ENCODE data around the gene TDP1.

Gene TDP1

GRCh38 chr14:89947344-89947743 lies 8.4 kb upstream of the TDP1 start:
- DNase-seq: no peak

GRCh38 chr14:89952576-89952975 lies 3.2 kb upstream of the TDP1 start:
- no peak for DNase-seq

DNA sequence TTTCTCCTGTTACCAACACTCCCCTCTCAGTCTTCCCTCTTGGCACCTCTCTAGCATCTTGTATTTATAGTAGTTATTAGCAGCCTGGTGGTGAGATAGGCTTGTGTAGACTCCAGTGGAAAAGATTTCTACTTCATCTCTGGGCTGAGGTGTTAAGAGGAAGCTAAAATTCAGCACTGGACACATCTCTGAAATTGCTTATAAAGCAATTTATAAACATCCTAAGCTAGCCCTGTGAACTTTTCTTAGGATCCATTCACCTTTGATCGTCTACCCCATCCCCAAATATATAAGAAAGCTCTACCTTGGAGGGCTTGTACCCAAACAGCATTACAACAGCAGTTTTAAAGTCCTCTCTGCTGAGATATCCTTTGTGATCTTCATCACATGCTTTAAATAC lies 2.1 kb upstream of the TDP1 start:
- DNase-seq: no peak

- DNase-seq: peak; percentile 96 to 97
These were observed 1.4 kb upstream of the TDP1 start, which contains the start of gene EFCAB11 for GRCh38 chr14:89954070-89955021. TSS of gene EFCAB11 (minus strand) at chr14:89954730. CDS start at chr14:89954660, 70 bp downstream.

DNA sequence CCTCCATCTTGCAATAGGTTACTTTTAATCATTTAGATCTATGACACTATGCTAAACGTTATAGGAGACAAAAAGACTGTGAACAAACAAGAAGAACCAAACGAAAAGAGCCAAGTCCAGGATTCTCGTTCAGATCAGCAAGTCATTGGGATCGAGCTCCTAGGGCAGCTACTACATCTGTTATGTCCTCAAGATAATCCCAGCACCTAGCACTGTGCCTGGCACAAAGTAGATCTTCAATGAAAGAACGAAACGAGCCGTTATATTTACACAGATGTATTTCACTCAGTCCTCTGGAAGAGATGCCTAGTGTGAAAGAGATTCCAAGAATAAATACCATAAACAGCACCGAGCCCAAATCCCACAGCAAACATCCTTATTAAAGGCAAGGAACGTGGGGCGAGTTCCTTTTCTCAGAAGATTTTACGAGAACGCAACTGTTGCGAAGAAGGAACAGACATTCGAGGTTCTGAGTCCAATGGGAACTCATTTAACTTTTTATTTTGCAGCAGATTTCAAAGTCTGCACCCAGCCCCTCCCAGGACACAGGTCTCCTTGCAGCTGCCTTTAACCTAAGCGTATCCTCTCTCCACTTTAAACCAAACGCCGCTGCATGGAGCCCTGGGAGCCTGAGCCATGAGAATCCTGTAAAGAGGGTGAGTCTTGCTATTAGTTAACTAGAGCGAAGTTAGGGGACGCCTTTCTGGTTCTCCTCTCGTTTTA lies 544 bp upstream of the TDP1 start:
- DNase-seq: no peak

DNA sequence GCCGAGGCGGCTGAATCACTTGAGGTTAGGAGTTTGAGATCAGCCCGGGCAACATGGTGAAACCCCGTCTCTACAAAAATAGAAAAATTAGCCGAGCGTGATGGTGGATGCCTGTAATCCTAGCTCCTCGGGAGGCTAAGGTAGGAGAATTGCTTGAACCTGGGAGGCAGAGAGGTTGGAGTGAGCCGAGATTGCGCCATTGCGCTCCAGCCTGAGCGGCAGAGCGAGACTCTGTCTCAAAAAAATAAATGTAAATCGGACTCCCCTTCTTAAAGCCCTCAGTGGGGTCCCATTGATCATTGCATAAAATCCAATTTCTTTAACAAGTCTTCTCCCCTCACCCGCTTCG lies 908 bp downstream of the TDP1 start:
- no peak for DNase-seq

- no peak for DNase-seq
These were observed 1.6 kb downstream of the TDP1 start for GRCh38 chr14:89957376-89957775.

DNA sequence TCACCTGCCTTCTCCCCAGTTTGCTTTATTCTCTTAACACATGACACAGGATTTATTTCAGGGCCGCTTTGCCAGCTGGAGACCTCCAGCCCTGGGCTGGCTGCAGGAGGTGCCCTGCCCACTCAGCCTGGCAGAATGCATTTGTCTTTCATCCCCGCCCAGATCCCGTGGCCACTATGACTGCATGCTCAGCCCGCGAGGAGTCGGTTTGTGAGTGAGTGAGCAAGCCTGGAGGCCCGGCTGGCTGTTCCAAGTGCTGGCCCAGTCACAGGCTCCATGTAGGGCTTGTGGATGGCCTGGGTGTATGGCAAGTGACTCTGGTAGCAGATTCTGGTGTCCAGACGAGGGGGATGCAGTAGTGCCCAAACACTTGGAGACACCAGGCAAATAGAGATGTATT lies 2.1 kb downstream of the TDP1 start:
- no peak for DNase-seq

DNA sequence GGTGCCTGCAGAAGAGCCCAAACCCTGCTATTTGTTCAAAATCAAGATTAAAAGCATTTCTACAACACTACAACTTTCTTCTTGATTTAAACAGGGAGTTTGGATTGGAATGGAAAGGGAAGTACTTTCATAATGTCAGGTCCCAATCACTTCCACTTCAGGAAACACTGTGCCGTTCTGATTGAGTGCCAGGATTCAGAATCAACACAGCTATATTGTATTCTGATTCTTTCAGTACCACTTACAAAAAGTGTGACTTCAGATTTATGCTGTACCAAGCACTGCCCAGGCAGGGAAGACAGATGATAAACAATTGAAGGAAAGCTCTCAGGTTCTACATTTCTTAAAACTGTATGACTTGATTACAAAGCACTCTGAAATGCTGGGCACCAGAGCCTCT lies 3.2 kb downstream of the TDP1 start:
- no peak for DNase-seq

DNA sequence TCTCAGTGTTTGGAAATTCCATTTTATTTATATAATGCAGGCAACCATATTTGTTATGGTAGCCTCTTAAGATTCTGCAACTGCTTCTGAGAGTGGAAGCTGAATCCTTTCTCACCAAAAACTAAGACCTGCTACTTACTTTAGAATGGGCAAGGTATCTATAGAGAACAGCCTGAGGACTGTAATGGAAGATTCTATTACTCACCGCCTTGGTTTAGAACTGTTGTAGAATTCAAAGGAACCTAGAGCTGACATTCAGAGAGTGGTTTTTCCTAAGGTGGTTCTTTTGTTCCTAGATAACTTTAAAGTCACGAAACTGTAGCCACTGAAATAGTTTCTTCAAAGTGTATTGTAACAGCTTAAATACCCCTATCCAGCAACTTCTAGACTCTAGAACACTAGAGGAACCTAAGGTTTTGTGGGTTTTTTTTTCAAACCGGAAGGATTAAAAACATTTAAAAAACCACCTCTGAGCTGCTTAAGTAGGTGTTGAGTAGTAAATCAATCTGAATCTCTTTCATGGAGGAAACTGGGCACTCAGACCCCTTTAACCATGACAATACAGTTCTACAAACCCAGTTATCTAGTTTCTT lies 4.2 kb downstream of the TDP1 start:
- peak in 1 of 2 donors; percentile 29 for DNase-seq

DNA sequence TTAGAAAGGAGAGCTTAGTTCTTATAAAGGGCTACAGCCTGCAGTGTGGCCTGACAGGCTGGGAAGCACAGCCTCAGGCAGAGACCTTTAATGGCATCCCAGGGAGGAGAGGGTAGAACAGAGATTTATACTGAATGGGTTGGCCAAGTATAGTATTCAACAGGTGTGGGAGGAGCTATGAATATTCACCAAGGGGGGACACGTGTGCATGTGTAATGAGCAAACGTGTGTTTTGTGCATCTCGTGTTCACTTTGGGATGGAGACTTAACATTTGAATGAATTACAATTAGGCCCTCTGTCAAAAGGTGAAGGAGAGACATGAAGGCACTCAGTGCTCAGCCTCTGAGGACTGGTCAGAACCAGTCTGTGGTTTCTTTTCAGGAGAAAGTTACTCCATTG lies 5.2 kb downstream of the TDP1 start:
- no peak for DNase-seq

DNA sequence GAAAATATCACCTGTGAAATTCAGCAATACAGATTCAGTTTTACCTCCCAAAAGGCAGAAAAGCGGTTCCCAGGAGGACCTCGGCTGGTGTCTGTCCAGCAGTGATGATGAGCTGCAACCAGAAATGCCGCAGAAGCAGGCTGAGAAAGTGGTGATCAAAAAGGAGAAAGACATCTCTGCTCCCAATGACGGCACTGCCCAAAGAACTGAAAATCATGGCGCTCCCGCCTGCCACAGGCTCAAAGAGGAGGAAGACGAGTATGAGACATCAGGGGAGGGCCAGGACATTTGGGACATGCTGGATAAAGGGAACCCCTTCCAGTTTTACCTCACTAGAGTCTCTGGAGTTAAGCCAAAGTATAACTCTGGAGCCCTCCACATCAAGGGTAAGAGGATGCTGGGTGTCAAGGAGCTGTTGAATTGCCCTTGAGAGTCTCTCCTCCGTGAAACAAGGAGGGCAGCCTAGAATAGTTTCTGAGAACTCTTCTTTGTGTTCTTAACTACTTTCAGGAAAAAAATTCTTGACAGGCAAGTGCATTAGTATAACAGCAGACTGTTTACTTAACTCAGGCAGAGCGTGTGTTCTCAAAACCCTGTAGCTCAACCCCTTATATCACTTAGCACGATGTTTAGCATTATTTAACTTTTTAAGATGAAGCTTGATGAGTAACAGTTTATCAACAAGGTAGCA lies 7.7 kb downstream of the TDP1 start:
- no peak for DNase-seq

GRCh38 chr14:89965839-89966238 lies 10.1 kb downstream of the TDP1 start:
- DNase-seq: no peak

GRCh38 chr14:89973234-89973823 lies 17.6 kb downstream of the TDP1 start:
- peak; percentile 53 to 54 for DNase-seq

DNA sequence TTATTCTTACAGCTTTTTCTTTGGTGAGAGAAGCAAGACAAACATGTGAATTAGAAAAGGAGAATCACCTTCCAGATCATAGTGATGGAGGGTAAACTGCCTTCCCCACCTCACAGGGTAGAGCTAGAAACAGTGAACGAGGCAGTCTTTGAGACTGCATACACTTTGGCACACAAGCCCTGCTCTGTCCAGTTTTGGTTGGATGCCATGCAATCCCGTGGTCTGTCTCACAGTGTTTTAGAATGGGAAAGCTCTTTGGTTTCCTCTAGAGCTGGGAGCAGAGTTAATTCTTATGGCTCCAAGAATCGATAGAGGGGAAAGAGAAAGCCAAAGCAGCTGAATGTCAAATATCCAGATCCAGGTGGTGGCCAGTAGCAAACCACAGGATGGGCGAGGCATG lies 21.9 kb downstream of the TDP1 start:
- no peak for DNase-seq

GRCh38 chr14:89978656-89979055 lies 22.9 kb downstream of the TDP1 start:
- no peak for DNase-seq

DNA sequence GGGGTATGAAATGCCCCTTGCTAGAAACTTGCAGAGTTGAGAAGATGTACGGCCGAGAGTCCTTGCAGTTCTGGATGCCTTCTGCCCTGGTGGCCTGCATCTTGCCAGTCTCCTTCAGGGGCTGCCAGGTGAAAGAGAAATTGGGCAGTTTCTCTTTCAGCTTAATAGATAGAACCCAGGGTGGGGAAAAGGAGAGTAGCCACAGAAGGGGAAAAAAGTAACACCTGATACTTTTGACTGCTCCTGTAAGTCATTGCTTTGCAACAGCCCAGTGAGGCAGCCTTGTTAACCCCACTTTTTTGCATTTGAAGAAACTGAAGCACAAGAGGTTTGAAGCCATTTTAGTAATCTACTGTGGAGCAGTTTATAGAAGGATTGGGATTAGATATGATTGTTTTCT lies 27.6 kb downstream of the TDP1 start:
- no peak for DNase-seq

GRCh38 chr14:89986462-89987160 lies 30.9 kb downstream of the TDP1 start:
- DNase-seq: no peak

DNA sequence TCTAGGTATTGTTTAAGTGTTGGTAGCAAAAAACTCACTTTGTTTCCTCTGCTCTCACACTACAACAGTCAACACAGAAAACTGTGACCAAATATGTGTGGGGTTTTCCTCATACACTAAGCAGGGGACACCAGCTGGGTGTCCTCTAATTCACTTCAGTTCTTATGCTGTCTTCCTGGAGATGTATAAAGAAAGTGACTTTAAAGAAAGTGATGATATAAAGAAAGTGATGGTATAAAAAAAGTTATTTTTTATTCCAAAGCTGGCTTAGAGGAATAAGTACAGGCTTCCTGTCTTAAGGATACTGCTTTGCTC lies 31.4 kb downstream of the TDP1 start:
- DNase-seq: no peak

DNA sequence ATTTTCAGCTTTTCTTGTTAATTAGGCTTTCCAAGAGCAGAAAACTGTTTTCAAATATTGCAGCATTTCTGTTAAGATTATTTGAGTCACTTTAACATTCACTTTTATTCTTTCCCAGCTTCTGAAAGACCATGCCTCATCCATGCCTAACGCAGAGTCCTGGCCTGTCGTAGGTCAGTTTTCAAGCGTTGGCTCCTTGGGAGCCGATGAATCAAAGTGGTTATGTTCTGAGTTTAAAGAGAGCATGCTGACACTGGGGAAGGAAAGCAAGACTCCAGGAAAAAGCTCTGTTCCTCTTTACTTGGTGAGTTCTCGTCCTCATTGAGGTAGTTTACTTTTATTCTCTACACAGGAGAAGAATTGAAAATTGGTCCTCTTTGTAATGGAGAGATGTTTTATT lies 33.1 kb downstream of the TDP1 start:
- DNase-seq: no peak

DNA sequence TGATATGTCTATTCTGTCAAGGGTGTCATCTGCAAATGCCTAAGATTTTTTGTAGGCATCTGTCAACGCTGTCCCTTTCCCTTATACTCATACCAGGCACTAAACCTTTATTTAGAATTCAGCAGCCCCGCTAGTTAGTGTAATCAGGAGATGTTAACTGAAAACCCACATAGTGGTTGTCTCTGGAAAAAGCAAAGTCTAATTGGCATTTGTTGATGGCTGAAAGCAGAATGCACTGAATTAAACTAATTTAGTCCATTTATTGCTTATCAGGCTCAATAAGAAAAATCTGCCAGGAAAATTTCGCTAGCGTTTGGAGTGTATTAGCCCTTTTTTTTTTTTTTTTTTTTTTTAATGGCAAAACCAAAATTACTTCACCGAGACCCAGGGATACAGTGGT lies 34.5 kb downstream of the TDP1 start:
- DNase-seq: no peak

DNA sequence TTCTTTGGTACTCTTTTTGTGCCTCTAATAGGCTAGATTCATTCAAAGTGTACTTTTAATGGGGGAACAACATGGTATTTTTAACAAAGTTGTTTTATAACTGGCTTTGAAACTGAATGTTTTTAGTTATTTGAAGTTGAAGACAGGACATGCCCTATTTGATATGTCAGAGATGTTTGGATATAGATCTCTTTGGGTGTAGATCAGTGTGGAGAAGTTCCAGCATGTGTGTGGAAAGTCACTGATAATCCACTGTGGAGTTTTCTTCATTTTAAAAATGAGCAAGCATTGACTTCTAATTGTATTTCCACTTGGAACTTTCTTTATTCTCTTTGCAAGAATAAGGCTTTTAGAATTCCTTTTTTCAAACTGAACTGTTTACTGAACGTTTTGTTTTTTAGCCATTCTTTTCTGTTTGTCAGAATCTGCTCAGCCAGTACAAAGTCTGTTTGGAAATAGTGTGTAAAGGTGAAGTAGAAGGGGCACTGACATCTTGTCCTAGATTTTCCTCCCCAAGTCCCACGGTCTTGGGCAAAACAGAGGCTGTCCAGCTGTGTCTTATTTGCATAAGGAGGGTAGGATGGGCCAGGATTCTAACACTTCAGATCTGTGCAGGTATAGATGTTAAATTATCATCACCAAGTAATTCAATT lies 35.0 kb downstream of the TDP1 start:
- no peak for DNase-seq
